ENCODE results near the gene UNC13D. TPM values are rescaled to one million over a fixed set of nuclear protein-coding genes. Genes with fewer than 3 reads are reported as not detected.
"Not testable (repeated sequence)": the region's sequence is repeated elsewhere in the genome, so short reads cannot be mapped to it uniquely, and the experiment has no call there.

UNC13D gene
- total and polyA plus RNA-seq, 4 experiments from 2014 or later, result 39.6 to 171 (median 120) TPM

GRCh38 chr17:75812096-75813013 lies 31.8 kb downstream of the UNC13D start:
- Histone ChIP-seq H3K27me3 (ENCODE audit: insufficient read depth, low read length) (no peaks in the 10 kb centered on the region), H3K9me3 (ENCODE audit: control insufficient read depth in 1 of 2, low read length in 2 of 2) (no peaks in the 10 kb centered on the region), H3K27ac (ENCODE audit: low read depth, low read length) (no peak overlapping the region), H3K4me3 (ENCODE audit: low read length in 2 of 2) (no peak overlapping the region), H3K36me3 (ENCODE audit: insufficient read depth, low read length) (peaks cover 62% of the 10 kb centered on the region), H3K4me1 (ENCODE audit: insufficient read depth, low read length) (no peaks in the 10 kb centered on the region)
- ChIA-PET CTCF (ENCODE audit: partially characterized antibody) (interaction anchor here (1.5 to 1.6 kb wide), 2 partner anchors 30 to 59 kb away, joined by 3 to 7 read pairs; no protein-coding TSS in a partner anchor), POLR2A (ENCODE audit: partially characterized antibody) (interaction anchor here (2.2 kb wide), 1 partner anchor 10 kb away, joined by 7 read pairs; no protein-coding TSS in a partner anchor)
- Mint-ChIP-seq H3K9me3 (no peaks in the 10 kb centered on the region), H3K36me3 (peaks cover 4 to 37% of the 10 kb centered on the region in 2 donors), H3K4me1 (peaks cover 0 to 4% (median 1%) of the 10 kb centered on the region in 4 donors), H3K27me3 (no peaks in the 10 kb centered on the region), H3K27ac (peak overlapping the region in 2 of 7 donors; percentile 6 to 42), H3K4me3 (no peak overlapping the region)
- intact Hi-C loops (cut with micrococcal nuclease), result no loop called here
- DNase-seq, result no peak

GRCh38 chr17:75811174-75811573 lies 33.0 kb downstream of the UNC13D start:
- no peak for DNase-seq
- Mint-ChIP-seq H3K4me3 (no peak overlapping the region), H3K36me3 (peaks cover 4 to 35% of the 10 kb centered on the region in 2 donors), H3K9me3 (no peaks in the 10 kb centered on the region), H3K27ac (peak overlapping the region in 1 of 7 donors; percentile 41), H3K4me1 (peaks cover 0 to 4% (median 1%) of the 10 kb centered on the region in 4 donors), H3K27me3 (no peaks in the 10 kb centered on the region)
- intact Hi-C loops (cut with micrococcal nuclease), result no loop called here
- no peaks in the 10 kb centered on the region for H3K4me1 ChIP-seq (ENCODE audit: insufficient read depth, low read length)
- ChIA-PET POLR2A (ENCODE audit: partially characterized antibody) (no interaction called here), CTCF (ENCODE audit: partially characterized antibody) (no interaction called here)
- no peak overlapping the region for H3K4me3 ChIP-seq (ENCODE audit: low read length in 2 of 2)
- H3K36me3 ChIP-seq (ENCODE audit: insufficient read depth, low read length), result peaks cover 52% of the 10 kb centered on the region
- H3K27me3 ChIP-seq (ENCODE audit: insufficient read depth, low read length), result no peaks in the 10 kb centered on the region
- H3K9me3 ChIP-seq (ENCODE audit: control insufficient read depth in 1 of 2, low read length in 2 of 2), result no peaks in the 10 kb centered on the region
- H3K27ac ChIP-seq (ENCODE audit: low read depth, low read length), result no peak overlapping the region

DNA sequence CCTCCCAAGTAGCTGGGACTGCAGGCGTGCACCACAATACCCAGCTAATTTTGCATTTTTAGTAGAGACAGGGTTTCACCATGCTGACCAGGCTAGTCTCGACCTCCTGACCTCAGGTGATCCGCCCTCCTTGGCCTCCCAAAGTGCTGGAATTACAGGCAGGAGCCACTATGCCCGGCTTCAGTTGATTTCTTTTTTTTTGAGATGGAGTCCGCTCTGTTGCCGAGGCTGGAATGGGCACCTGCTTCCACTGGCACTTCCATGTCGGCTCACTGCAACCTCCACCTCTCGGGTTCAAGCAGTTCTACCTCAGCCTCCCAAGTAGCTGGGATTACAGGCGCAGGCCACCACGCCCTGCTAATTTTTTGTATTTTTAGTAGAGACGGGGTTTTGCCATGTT lies 33.4 kb downstream of the UNC13D start:
- H3K27me3 Mint-ChIP-seq; H3K9me3 ChIP-seq (ENCODE audit: control insufficient read depth in 1 of 2, low read length in 2 of 2); H3K4me3 Mint-ChIP-seq; H3K27me3 ChIP-seq (ENCODE audit: insufficient read depth, low read length); H3K27ac Mint-ChIP-seq; DNase-seq; H3K4me1 Mint-ChIP-seq; intact Hi-C loops (cut with micrococcal nuclease); CTCF ChIA-PET (ENCODE audit: partially characterized antibody); H3K4me3 ChIP-seq (ENCODE audit: low read length in 2 of 2); H3K4me1 ChIP-seq (ENCODE audit: insufficient read depth, low read length); H3K27ac ChIP-seq (ENCODE audit: low read depth, low read length); H3K9me3 Mint-ChIP-seq; POLR2A ChIA-PET (ENCODE audit: partially characterized antibody): not testable (repeated sequence)
- H3K36me3 Mint-ChIP-seq, result peaks cover 4 to 32% of the 10 kb centered on the region in 2 donors
- peaks cover 52% of the 10 kb centered on the region for H3K36me3 ChIP-seq (ENCODE audit: insufficient read depth, low read length)

DNA sequence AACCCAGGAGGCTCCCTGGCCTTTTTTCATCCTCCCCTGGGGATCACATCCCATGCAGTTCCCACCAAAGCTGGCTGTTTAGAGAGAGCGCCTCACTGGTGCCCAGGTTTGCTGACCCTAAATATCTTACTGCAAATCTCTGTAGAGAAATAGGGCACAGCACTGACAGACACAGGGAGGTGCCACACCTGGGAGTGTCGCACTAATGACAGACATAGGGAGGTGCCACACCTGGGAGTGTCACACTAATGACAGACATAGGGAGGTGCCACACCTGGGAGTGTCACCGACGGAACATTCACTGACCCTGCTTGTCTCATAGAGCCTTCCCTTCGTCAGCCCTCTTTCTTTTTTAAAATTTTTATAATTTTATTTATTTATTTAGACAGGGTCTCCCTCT lies 34.0 kb downstream of the UNC13D start:
- Mint-ChIP-seq H3K4me1 (peaks cover 0 to 4% (median 1%) of the 10 kb centered on the region in 4 donors), H3K36me3 (peaks cover 4 to 32% of the 10 kb centered on the region in 2 donors)
- no peak for DNase-seq

DNA sequence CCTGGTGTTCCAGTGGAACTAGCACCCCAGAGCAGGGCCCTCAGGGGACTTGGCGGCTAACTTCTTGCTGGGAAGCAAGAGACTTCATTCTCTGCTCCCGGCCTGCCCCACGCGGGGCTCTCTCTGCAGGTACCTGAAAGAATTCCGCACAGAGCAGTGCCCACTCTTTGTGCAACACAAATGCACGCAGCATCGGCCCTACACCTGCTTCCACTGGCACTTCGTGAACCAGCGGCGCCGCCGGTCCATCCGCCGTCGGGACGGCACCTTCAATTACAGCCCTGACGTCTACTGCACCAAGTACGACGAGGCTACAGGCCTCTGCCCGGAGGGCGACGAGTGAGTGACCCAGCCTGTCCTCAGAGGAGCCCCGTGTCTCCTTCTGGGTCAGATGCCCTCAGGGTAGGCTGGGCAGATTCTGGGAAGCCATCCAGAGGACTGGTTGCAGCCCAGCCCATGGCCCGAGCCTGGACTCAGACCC lies 34.5 kb downstream of the UNC13D start:
- Histone ChIP-seq H3K27me3 (ENCODE audit: insufficient read depth, low read length) (no peaks in the 10 kb centered on the region), H3K36me3 (ENCODE audit: insufficient read depth, low read length) (peaks cover 46% of the 10 kb centered on the region), H3K4me3 (ENCODE audit: low read length in 2 of 2) (no peak overlapping the region), H3K27ac (ENCODE audit: low read depth, low read length) (no peak overlapping the region), H3K4me1 (ENCODE audit: insufficient read depth, low read length) (no peaks in the 10 kb centered on the region), H3K9me3 (ENCODE audit: control insufficient read depth in 1 of 2, low read length in 2 of 2) (no peaks in the 10 kb centered on the region)
- Mint-ChIP-seq H3K4me3 (no peak overlapping the region), H3K4me1 (peaks cover 0 to 4% (median 1%) of the 10 kb centered on the region in 4 donors), H3K27ac (no peak overlapping the region), H3K9me3 (no peaks in the 10 kb centered on the region), H3K36me3 (peaks cover 3 to 30% of the 10 kb centered on the region in 2 donors), H3K27me3 (no peaks in the 10 kb centered on the region)
- DNase-seq, result no peak
- intact Hi-C loops (cut with micrococcal nuclease), result no loop called here
- ChIA-PET POLR2A (ENCODE audit: partially characterized antibody) (no interaction called here), CTCF (ENCODE audit: partially characterized antibody) (interaction anchor here (1.4 kb wide), 1 partner anchor 26 kb away, joined by 3 read pairs; no protein-coding TSS in a partner anchor)

More for the DNA sequence above, 34.0 kb downstream of the UNC13D start:
- Histone ChIP-seq H3K36me3 (ENCODE audit: insufficient read depth, low read length) (peaks cover 51% of the 10 kb centered on the region), H3K27me3 (ENCODE audit: insufficient read depth, low read length) (no peaks in the 10 kb centered on the region), H3K4me3 (ENCODE audit: low read length in 2 of 2) (no peak overlapping the region), H3K27ac (ENCODE audit: low read depth, low read length) (no peak overlapping the region), H3K4me1 (ENCODE audit: insufficient read depth, low read length) (no peaks in the 10 kb centered on the region), H3K9me3 (ENCODE audit: control insufficient read depth in 1 of 2, low read length in 2 of 2) (no peaks in the 10 kb centered on the region)
- intact Hi-C loops (cut with micrococcal nuclease), result no loop called here
- POLR2A ChIA-PET (ENCODE audit: partially characterized antibody), result no interaction called here
- H3K27ac Mint-ChIP-seq, result no peak overlapping the region
- CTCF ChIA-PET (ENCODE audit: partially characterized antibody), result no interaction called here
- H3K4me3 Mint-ChIP-seq, result no peak overlapping the region
- H3K27me3 Mint-ChIP-seq, result no peaks in the 10 kb centered on the region
- H3K9me3 Mint-ChIP-seq, result no peaks in the 10 kb centered on the region

DNA sequence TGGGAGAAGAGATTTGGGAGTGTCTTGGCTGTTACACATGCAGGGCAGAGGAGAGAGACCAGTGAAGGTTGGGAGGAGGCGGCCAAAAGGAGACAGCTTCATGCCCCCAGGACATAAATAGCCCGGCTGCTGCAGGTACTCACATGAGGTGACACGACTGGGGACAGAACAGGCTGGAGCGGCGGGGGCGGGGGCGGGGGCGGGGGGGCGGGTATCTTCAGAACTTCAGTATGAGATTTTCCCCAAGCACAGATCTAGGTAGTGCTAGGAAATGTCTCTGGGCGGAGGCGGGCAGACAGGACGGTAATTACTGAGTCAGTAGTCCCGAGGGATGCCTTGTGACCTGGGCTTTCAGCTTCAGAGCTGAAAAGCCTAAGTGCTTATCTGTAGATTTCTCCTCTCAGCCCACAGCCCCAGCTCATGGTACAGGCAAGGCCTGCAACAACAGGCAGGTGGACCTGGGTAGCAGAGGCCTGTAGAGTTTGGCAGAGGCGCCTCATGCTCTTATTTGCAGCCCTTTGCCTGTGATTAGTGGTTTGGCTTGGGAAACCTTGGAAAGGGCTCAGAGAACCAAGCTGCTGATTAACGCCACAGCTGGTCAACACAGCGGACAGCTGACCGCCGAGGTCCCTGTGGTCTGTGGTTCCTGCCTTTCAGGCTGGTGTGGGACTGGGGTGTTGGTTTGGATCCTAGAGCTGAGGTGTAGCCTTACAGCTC lies 35.1 kb downstream of the UNC13D start:
- intact Hi-C loops (cut with micrococcal nuclease), result no loop called here

DNA sequence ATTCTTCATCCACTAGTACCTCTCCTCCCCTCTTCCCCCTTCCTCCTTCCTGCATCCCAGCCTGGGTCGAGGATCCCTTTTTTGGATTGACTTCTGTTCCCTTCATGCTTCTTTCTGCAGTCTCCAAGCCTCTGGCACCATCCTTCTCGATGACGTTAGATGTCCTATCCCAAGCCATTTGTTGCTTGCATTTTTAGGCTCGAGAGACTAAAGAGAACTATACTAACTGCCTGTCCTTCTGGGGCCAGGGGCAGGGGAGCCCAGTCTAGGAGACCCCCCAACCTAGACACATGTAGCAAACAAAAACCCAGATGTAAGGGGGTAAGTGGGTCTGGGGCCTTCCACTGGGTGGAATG lies 35.7 kb downstream of the UNC13D start:
- H3K4me3 ChIP-seq (ENCODE audit: low read length in 2 of 2), result no peak overlapping the region
- Mint-ChIP-seq H3K4me1 (peaks cover 0 to 10% (median 3%) of the 10 kb centered on the region in 4 donors), H3K36me3 (peaks cover 0 to 24% of the 10 kb centered on the region in 2 donors), H3K9me3 (no peaks in the 10 kb centered on the region), H3K4me3 (no peak overlapping the region), H3K27ac (peak overlapping the region in 5 of 7 donors; percentile 35 to 79 (median 67)), H3K27me3 (no peaks in the 10 kb centered on the region)
- no peaks in the 10 kb centered on the region for H3K4me1 ChIP-seq (ENCODE audit: insufficient read depth, low read length)
- no peaks in the 10 kb centered on the region for H3K9me3 ChIP-seq (ENCODE audit: control insufficient read depth in 1 of 2, low read length in 2 of 2)
- H3K36me3 ChIP-seq (ENCODE audit: insufficient read depth, low read length), result peaks cover 36% of the 10 kb centered on the region
- intact Hi-C loops (cut with micrococcal nuclease), result no loop called here
- no peaks in the 10 kb centered on the region for H3K27me3 ChIP-seq (ENCODE audit: insufficient read depth, low read length)
- ChIA-PET CTCF (ENCODE audit: partially characterized antibody) (interaction anchor here (1.4 kb wide), 1 partner anchor 25 kb away, joined by 3 read pairs; no protein-coding TSS in a partner anchor), POLR2A (ENCODE audit: partially characterized antibody) (interaction anchor here (0.6 kb wide), 1 partner anchor 498 kb away, joined by 4 read pairs; no protein-coding TSS in a partner anchor)
- DNase-seq, result no peak
- H3K27ac ChIP-seq (ENCODE audit: low read depth, low read length), result no peak overlapping the region

More for the DNA sequence above, 35.1 kb downstream of the UNC13D start:
- no peaks in the 10 kb centered on the region for H3K9me3 Mint-ChIP-seq
- no peaks in the 10 kb centered on the region for H3K27me3 Mint-ChIP-seq
- peaks cover 0 to 26% of the 10 kb centered on the region in 2 donors for H3K36me3 Mint-ChIP-seq
- peaks cover 0 to 4% (median 1%) of the 10 kb centered on the region in 4 donors for H3K4me1 Mint-ChIP-seq
- DNase-seq, result no peak
- no peaks in the 10 kb centered on the region for H3K9me3 ChIP-seq (ENCODE audit: control insufficient read depth in 1 of 2, low read length in 2 of 2)
- POLR2A ChIA-PET (ENCODE audit: partially characterized antibody), result interaction anchor here (0.6 kb wide), 1 partner anchor 498 kb away, joined by 4 read pairs; no protein-coding TSS in a partner anchor
- CTCF ChIA-PET (ENCODE audit: partially characterized antibody), result interaction anchor here (1.4 kb wide), 1 partner anchor 26 kb away, joined by 3 read pairs; no protein-coding TSS in a partner anchor
- H3K27ac Mint-ChIP-seq, result peak overlapping the region in 4 of 7 donors; percentile 42 to 79 (median 69)
- H3K27me3 ChIP-seq (ENCODE audit: insufficient read depth, low read length), result no peaks in the 10 kb centered on the region
- H3K4me1 ChIP-seq (ENCODE audit: insufficient read depth, low read length), result no peaks in the 10 kb centered on the region
- no peak overlapping the region for H3K27ac ChIP-seq (ENCODE audit: low read depth, low read length)
- H3K4me3 Mint-ChIP-seq, result no peak overlapping the region
- no peak overlapping the region for H3K4me3 ChIP-seq (ENCODE audit: low read length in 2 of 2)
- H3K36me3 ChIP-seq (ENCODE audit: insufficient read depth, low read length), result peaks cover 42% of the 10 kb centered on the region
